NCI-H146 treated with DMSO at 0.1 percent for 48 hours (cell line): Measurements from ENCODE around the gene NPIPB2.
"Not testable (repeated sequence)": the region's sequence is repeated elsewhere in the genome, so short reads cannot be mapped to it uniquely, and the experiment has no call there.

ENCODE experiments used
- DNase-seq: peaks from one replicate; lab custom pipeline; 2025; ENCODE audit not compliant: unreplicated experiment; lab: John Stamatoyannopoulos, UW

Gene NPIPB2

GRCh38 chr16:11941945-11942344 is at the start of gene NPIPB2:
TSS of gene NPIPB2 (minus strand) at chr16:11942045. CDS start at chr16:11942045, 0 bp downstream.
- not testable (repeated sequence) for DNase-seq

- DNase-seq = no peak
Measured at GRCh38 chr16:11990702-11991390, 49.0 kb upstream of the NPIPB2 start.

GRCh38 chr16:11988258-11988978 is 46.6 kb upstream of the NPIPB2 start:
- no peak for DNase-seq

DNA sequence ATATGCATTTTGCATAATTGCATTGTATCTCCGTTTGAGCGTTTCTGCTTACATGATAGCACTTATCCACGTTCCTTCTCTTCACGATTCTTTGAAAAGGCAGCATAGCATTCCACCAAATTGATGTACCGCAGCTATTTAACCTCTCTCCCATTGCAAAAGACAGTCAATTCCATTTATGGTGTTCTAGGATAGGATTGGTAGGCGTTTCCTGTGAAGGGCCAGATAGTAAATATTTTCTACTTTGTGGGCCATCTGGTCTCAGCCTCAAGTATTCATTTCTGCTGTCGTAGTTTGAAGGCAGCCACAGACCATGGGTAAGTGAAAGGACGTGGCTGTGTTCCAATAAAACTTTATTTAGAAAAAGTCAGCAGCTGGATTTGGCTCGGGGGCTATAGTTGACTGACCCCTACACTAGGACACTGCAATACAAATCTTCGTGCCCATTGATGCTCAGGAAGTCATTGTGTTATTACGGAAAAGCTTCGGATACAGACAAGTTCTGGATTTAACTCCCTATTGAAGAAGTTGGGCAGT is 44.7 kb upstream of the NPIPB2 start:
- DNase-seq = no peak

DNA sequence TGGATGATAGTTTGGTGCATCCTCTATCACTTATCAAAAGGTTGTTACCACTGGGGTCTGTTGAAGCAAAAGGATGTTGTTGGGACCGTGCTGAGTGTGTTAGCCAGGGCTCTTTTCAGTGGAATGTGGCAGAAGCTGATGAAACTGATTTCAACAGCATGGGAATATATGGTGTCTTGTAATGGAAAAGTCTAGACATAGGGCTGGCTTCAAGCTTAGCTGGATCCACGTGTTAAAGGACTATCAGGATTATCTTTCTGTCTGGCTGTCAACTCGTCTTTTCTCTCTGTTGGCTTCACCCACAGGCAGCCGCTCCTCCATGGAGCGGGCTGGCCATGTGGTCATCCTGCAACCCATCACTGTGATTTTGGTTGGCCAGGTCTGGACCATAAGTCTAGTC is 43.4 kb upstream of the NPIPB2 start:
- no peak for DNase-seq

DNA sequence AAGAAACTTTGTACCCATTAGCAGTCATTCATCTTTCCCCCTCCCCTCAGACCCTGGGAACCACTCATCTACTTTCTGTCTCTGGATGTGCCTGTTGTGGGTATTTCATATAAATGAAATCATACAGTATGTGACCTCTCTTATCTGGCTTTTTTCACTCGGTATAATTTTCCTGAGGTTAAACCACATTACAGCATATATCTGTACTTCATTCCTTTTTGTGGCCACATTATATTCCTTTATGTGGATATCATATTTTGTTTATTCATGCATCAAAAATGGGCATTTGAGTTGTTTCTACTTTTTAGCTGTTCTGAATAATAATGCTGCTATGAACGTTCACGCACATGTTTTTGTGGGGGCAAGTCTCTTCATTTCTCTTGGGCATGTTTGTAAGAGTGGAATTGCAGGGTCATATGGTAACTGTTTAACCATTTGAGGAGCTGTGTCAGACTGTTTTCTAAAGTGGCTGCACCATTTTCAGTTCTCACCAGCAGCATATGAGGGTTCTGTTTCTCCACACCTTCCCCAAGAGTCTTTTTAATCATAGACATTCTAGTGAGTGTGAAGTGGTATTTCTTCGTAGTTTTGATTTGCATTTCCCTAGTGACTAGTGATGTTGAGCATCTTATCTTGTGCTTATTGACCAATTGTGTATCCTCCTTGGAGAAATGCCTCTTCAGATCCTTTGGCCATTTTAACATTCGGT is 38.4 kb upstream of the NPIPB2 start:
- no peak for DNase-seq

- no peak for DNase-seq
Measured at GRCh38 chr16:11979013-11979672, 37.3 kb upstream of the NPIPB2 start.

DNA sequence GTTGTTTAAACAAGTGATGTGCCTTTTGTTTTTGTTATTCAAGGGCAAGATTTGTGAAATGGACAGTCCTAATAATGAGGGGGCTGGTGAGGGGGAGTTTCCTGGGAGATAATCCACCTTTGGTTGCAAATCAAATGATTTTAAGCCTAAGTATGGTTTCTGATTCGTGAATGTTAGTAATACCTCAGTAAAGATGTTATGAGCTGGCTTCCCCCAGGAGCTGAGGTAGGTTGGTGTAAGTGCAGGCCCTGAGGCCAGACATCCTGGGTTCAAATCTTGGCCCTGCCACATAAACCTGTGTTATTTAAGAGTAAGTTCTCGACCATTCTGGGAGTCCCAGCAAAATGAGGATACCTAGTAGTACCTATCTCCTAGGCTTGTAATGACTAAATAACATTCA is 36.2 kb upstream of the NPIPB2 start:
- DNase-seq = no peak

GRCh38 chr16:11977376-11978041 is 35.7 kb upstream of the NPIPB2 start:
- DNase-seq = no peak

- no peak for DNase-seq
Measured at GRCh38 chr16:11976850-11977375, 35.1 kb upstream of the NPIPB2 start.

DNA sequence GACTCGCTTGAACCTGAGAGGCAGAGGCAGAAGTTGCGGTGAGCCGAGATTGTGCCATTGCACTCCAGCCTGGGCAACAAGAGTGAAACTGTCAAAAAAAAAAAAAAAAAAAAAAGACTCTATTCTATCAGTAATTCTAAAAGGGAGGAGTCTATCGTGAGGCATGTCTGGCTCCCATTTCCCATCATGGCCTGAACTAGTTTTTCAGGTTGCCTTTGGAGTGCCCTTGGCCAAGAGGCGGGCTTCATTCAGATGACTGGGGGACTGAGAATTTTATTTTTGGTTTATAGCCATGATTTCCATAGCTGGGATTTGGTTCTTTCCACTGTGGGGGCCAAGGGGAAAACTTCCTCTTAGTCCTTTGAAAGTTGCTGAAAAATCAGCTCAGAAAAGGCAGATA is 31.2 kb upstream of the NPIPB2 start:
- no peak for DNase-seq

- DNase-seq = no peak
Measured at GRCh38 chr16:11972128-11972527, 30.3 kb upstream of the NPIPB2 start.

DNA sequence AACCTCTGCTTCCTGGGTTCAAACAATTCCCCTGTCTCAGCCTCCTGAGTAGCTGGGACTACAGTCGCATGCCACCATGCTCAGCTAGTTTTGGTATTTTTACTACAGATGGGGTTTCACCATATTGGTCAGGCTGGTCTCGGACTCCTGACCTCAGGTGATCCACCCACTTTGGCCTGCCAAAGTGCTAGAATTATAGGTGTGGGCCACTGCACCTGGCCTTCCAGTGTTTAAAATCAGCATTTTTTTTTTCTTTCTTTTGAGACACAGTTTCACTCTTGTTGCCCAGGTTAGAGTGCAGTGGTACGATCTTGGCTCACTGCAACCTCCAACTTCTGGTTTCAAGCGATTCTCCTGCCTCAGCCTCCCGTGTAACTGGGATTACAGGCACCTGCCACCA is 28.4 kb upstream of the NPIPB2 start:
- not testable (repeated sequence) for DNase-seq

DNA sequence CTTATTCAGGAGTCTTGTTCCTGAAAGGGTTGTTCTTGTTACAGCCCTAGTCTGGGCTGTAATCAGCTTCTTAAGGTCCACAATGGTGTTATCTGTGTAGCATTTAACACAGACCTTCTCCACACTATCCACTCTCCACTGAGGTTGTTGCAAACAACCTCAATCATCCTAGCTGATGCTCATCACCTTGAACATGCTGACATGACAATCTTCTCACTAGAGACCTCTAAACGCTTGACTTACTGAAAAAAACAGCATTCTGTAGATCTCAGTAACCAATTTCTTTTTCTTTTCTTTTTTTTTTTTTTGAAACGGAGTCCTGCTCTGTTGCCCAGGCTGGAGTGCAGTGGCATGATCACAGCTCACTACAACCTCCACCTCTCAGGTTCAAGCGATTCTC is 26.7 kb upstream of the NPIPB2 start:
- DNase-seq = no peak

GRCh38 chr16:11967195-11967911 is 25.5 kb upstream of the NPIPB2 start:
- no peak for DNase-seq

- DNase-seq = no peak
Measured at GRCh38 chr16:11966173-11966572, 24.3 kb upstream of the NPIPB2 start.

DNA sequence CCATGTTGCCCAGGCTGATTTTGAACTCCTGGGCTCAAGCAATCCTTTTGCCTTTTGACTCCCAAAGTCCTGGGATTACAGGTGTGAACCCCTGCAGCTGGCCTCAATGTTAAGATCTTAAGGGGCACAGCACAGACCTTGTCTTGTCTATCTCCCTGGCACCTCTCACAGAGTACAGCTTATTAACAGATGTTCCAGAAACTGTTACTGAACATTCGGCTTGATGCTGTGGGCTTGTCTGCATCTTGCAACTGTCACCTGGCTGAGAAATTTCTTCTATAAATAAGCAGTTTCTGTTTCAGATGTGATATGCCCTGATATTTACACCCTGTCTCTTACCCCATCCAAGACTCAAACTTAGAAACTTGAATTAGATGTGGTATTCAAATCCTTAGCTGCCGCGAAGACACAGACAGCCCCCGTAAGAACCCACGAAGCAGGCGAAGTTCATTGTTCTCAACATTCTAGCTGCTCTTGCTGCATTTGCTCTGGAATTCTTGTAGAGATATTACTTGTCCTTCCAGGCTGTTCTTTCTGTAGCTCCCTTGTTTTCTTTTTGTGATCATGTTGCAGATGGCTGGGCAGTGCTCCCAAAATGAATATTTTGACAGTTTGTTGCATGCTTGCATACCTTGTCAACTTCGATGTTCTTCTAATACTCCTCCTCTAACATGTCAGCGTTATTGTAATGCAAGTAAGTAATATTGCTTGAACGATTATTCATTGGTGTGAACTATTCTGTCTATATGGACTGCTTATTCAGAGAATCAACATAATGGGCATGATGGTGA is 23.1 kb upstream of the NPIPB2 start, which contains the start of gene TNFRSF17:
Gene TNFRSF17, plus strand, starts transcription at position 450 of the 791 bp plus-strand sequence. Its CDS starts 115 bp downstream, at position 565.
- DNase-seq = no peak

DNA sequence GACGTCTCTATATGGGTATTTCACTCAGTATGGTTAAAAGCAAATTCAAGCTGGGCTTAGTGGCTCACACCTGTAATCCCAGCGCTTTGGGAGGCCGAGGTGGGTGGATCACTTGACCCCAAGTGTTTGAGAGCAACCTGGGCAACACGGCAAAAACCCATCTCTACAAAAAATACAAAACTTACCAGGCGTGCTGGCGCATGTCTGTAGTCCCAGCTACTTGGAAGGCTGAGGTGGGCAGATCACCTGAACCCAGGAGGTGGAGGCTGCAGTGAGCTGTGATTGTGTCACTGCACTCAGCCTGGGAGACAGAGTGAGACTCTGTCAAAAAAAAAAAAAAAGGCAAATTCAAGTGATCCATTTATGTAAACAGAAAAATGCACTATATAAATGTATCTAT is 21.9 kb upstream of the NPIPB2 start:
- DNase-seq = no peak

- DNase-seq = not testable (repeated sequence)
Measured at GRCh38 chr16:11962978-11963377, 21.1 kb upstream of the NPIPB2 start.
